GM12865 (cell line): ENCODE data around the gene SLC45A2.
"Not testable (repeated sequence)": the region's sequence is repeated elsewhere in the genome, so short reads cannot be mapped to it uniquely, and the experiment has no call there.

Source experiments
- DNase-seq: peaks from one replicate; pipeline ENCODE4 v3.0.0; 2010; ENCODE audit warnings: low read depth
- H3K4me3 ChIP-seq: 2 replicates; pipeline ENCODE4 v1.5.1; 2011; ENCODE audit warnings: mild to moderate bottlenecking, low read depth, low read length, control low read depth
- TF ChIP-seq, protein P1 (sequence below): IDR thresholded peaks from 2 replicates; pipeline ENCODE4 v1.5.1; 2011; ENCODE audit warnings: low read length, control low read depth, low read depth, inconsistent platforms; ENCODE audit not compliant: insufficient read depth; ENCODE audit errors: missing control alignments

The SLC45A2 gene, protein sequence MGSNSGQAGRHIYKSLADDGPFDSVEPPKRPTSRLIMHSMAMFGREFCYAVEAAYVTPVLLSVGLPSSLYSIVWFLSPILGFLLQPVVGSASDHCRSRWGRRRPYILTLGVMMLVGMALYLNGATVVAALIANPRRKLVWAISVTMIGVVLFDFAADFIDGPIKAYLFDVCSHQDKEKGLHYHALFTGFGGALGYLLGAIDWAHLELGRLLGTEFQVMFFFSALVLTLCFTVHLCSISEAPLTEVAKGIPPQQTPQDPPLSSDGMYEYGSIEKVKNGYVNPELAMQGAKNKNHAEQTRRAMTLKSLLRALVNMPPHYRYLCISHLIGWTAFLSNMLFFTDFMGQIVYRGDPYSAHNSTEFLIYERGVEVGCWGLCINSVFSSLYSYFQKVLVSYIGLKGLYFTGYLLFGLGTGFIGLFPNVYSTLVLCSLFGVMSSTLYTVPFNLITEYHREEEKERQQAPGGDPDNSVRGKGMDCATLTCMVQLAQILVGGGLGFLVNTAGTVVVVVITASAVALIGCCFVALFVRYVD

DNA sequence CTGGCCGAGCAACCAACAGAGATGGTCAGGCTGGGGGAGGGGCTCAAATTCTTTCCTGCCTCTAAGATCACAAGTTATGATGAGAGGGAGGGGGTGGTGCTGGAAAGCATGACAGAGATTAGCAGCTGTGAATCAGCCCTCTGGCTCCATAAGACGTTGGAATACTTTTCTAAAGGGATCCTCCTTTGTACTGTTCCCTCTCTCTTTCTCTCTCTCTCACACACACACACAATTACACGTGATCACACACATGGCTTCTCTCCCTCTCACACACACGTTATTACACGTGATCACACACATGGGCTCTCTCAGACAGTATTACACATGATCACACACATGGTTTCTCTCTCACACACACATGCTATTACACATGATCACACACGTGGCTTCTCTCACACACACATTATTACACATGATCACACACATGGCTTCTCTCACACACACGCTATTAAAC lies at the start of gene SLC45A2:
SLC45A2 (minus strand) TSS at position 23 of the 454 bp plus-strand sequence. CDS start 110 bp downstream, outside the sequence.
- TF ChIP-seq, protein P1, sequence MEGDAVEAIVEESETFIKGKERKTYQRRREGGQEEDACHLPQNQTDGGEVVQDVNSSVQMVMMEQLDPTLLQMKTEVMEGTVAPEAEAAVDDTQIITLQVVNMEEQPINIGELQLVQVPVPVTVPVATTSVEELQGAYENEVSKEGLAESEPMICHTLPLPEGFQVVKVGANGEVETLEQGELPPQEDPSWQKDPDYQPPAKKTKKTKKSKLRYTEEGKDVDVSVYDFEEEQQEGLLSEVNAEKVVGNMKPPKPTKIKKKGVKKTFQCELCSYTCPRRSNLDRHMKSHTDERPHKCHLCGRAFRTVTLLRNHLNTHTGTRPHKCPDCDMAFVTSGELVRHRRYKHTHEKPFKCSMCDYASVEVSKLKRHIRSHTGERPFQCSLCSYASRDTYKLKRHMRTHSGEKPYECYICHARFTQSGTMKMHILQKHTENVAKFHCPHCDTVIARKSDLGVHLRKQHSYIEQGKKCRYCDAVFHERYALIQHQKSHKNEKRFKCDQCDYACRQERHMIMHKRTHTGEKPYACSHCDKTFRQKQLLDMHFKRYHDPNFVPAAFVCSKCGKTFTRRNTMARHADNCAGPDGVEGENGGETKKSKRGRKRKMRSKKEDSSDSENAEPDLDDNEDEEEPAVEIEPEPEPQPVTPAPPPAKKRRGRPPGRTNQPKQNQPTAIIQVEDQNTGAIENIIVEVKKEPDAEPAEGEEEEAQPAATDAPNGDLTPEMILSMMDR, result no peak
- no peak for DNase-seq
- H3K4me3 ChIP-seq, result no peak within 1 kb of the TSS

DNA sequence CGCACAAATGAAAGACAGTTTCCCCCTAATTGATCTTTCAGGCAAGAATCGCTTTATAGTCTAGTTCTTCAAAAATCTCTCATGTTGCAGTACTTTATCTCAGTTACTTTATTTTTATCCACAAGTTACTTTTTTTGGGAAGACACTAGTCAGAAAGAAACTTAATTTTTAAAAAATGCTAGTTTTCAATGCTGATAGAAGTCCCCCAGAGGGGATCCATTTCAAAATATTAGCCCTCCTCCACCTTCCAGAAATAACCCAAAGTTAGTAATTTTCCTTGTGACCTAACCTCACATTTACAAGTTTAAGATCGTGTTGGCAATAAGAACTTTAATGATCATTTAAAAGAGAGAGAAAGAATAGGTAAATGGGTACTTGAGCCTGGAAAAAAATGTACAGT lies 47.5 kb upstream of the SLC45A2 start:
- DNase-seq, result no peak
- TF ChIP-seq, protein P1, result no peak
- H3K4me3 ChIP-seq, result no peak overlapping the region

DNA sequence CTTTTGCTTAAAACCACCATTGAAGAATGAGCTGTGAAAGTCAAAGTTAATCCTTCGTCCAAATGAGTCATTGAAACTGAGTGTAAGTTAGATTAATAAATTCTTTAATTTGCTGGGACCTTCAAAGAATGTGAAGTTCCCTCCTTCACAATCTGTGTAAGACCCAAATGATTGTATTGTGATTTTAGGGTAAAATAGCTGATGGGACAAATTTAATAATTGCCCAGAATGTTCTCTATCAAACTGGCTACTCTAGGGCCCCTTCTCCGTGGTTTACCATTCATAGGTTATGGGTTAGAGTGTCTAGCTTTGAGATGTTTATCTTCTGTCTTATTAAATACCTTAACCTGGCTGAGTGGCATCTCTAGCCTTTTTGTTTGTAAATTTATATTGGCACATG lies 46.6 kb upstream of the SLC45A2 start:
- H3K4me3 ChIP-seq, result no peak overlapping the region
- TF ChIP-seq, protein P1, result no peak
- DNase-seq, result no peak

DNA sequence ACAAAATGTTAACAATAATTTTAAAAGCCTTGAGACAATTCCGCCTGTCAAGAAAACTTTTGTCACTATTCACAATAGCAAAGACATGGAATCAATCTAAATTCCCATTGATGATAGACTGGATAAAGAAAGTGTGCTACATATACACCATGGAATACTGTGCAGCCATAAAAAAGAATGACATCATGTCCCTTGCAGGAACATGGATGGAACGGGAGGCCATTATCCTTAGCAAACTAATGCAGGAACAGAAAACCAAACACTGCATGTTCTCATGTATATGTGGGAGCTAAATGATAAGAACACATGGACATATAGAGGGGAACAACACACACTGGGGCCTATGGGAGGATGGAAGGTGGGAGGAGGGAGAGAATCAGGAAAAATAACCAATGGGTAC lies 46.1 kb upstream of the SLC45A2 start:
- H3K4me3 ChIP-seq, DNase-seq: not testable (repeated sequence)

DNA sequence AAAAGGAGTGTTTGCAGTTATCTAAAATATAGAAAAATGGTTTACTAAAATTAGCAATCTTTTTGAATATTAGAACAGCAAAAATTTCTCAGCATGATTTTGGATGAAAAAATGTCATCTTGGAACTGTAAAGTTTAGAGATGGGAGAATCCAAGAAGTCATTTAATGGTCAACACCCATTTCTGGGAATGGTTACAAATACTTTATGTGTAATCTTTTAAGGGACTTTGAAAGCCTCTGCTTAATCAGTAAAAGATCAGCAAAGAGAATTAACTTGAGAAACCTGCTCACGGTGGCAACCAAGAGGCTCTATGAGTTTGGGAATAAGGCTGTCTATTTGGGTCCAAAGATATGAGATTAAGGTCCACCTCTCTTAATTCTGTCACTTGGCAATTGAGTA lies 45.6 kb upstream of the SLC45A2 start:
- TF ChIP-seq, protein P1, result no peak
- no peak for DNase-seq
- H3K4me3 ChIP-seq, result no peak overlapping the region

DNA sequence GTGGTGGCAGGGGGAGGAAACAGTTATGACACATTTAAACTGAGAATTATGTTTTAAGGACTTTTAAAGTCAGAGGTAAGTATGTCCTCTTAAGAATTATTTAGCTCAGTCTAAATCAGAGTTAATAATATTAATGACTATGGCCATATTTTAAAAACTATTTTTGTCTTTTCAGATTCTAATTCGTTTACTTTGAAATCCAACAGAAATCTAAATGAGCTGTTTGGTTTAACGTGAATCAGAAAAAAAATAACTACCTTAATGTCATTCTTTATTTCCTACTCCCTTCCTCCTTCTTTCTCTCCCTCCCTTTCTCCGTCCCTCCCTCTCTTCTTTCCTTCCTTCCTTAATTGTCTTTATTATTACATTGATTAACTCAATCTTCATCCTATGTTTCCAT lies 43.9 kb upstream of the SLC45A2 start:
- no peak for DNase-seq
- H3K4me3 ChIP-seq, result no peak overlapping the region
- TF ChIP-seq, protein P1, result no peak

DNA sequence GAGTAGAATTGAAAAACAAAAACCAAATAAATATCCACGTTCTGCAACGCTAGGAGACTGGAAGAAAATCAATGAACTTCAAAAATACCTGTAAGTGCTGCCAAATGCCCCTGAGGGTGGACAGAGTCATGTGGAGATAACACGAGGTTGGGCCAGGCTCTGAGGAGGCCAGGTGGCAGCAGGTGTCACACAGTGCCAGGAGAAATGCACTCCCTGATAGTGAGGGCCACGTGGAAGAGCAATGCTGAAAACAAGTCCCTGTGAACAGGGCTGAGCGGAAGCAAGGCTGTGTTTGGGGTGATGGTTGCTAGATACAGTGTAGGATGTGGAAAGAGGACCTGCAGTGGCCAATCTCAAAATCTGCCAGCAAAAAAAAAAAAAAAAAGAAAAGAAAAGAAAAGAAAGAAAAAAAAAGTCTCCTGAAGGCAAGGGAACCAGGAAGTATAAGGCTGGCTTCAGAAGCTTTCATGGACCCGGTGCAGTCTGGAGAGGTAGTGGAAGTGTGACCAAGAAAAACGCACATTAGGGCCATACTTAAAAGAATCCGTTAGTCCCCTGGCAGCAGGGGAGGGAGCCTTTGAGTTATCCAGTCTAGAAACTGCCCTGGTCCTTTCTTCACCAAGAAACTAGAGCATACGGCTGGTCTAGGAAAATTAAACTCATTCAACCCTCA lies 41.7 kb upstream of the SLC45A2 start:
- DNase-seq, result no peak
- H3K4me3 ChIP-seq, result no peak overlapping the region
- TF ChIP-seq, protein P1, result no peak
